ENCODE results near the gene NAA60. TPM values are rescaled to one million over a fixed set of nuclear protein-coding genes. Genes with fewer than 3 reads are reported as not detected.

NAA60 gene
- total RNA-seq, 1 experiment from 2014 or later: 63.4 TPM

DNA sequence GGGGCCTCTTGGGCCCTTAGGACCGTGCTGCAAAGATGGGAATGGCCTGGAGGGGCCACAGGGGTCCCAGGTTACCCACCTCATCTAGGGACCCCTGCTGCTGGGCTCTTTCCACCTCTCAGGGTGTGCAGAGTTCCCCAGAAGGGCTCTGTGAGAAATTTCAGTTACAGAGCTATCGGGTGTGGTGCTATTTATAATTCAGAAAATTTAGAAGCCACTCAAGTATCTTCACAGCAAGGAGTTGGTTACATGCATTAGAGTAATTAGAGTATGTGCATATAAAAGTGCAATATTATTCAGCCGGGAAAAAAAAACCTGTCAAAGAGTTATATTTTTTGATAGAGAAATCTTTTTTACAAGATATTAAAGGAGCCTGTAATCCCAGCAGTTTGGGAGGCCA lies 32.9 kb downstream of the NAA60 start:
- H3K4me1 Mint-ChIP-seq (ENCODE audit: low read depth, unreplicated experiment): no peaks in the 10 kb centered on the region
- H3K36me3 Mint-ChIP-seq (ENCODE audit: insufficient read depth, unreplicated experiment): peaks cover 56% of the 10 kb centered on the region
- CTCF ChIA-PET: no interaction called here
- TF ChIP-seq, protein P1, sequence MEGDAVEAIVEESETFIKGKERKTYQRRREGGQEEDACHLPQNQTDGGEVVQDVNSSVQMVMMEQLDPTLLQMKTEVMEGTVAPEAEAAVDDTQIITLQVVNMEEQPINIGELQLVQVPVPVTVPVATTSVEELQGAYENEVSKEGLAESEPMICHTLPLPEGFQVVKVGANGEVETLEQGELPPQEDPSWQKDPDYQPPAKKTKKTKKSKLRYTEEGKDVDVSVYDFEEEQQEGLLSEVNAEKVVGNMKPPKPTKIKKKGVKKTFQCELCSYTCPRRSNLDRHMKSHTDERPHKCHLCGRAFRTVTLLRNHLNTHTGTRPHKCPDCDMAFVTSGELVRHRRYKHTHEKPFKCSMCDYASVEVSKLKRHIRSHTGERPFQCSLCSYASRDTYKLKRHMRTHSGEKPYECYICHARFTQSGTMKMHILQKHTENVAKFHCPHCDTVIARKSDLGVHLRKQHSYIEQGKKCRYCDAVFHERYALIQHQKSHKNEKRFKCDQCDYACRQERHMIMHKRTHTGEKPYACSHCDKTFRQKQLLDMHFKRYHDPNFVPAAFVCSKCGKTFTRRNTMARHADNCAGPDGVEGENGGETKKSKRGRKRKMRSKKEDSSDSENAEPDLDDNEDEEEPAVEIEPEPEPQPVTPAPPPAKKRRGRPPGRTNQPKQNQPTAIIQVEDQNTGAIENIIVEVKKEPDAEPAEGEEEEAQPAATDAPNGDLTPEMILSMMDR (IDR thresholded peaks at IDR 0.05; ENCODE audit: unreplicated experiment): no peak
- H3K9me3 Mint-ChIP-seq (ENCODE audit: low read depth, unreplicated experiment): no peaks in the 10 kb centered on the region
- no peak overlapping the region for H3K4me3 Mint-ChIP-seq (ENCODE audit: low read depth, unreplicated experiment)
- no peak overlapping the region for H3K27ac Mint-ChIP-seq (ENCODE audit: unreplicated experiment)
- intact Hi-C loops (cut with micrococcal nuclease; ENCODE audit: unreplicated experiment): no loop called here
- no TSS peak for BruUV-seq (replicated peaks)
- H3K27me3 Mint-ChIP-seq (ENCODE audit: unreplicated experiment): no peaks in the 10 kb centered on the region
- DNase-seq: no peak

DNA sequence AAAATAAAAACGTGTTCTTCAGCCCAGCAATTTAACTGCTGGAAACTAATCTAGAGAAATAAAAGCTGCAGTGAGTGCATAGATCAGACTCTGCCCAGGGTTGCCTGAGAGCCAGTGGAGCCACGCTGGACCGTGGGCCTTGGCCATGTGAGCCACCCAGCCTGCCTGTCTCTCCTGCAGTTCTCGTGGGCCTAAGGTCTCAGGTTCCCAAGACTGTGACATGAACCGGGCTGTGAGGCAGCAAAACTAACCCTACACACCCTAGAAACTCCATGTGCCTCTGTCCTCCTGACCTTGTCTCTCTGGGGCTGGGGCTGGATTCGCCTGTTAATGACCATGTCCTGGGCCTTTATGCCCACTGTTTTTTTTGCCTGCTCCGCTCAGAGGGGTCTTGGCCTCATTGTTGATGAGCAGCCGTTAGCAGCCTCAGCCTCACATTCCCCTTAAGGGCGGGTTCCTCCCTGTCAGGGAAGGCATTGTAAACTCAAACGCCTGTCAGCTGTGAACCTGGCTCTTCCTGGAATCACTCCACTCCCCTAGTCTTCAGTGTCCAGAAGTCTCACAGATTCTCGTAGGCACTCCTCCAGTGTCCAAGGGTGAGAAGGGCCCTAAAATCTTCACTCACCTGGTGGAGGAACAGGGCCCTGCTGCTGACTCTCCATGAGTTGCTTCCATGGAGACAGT lies 34.9 kb downstream of the NAA60 start:
- TF ChIP-seq, protein P1 (IDR thresholded peaks at IDR 0.05; ENCODE audit: unreplicated experiment): no peak
- CTCF ChIA-PET: no interaction called here
- intact Hi-C loops (cut with micrococcal nuclease; ENCODE audit: unreplicated experiment): no loop called here
- DNase-seq: no peak
- no peak overlapping the region for H3K27ac Mint-ChIP-seq (ENCODE audit: unreplicated experiment)
- H3K9me3 Mint-ChIP-seq (ENCODE audit: low read depth, unreplicated experiment): no peaks in the 10 kb centered on the region
- H3K4me3 Mint-ChIP-seq (ENCODE audit: low read depth, unreplicated experiment): no peak overlapping the region
- no peaks in the 10 kb centered on the region for H3K27me3 Mint-ChIP-seq (ENCODE audit: unreplicated experiment)
- no peaks in the 10 kb centered on the region for H3K4me1 Mint-ChIP-seq (ENCODE audit: low read depth, unreplicated experiment)
- no TSS peak for BruUV-seq (replicated peaks)
- H3K36me3 Mint-ChIP-seq (ENCODE audit: insufficient read depth, unreplicated experiment): peaks cover 59% of the 10 kb centered on the region

DNA sequence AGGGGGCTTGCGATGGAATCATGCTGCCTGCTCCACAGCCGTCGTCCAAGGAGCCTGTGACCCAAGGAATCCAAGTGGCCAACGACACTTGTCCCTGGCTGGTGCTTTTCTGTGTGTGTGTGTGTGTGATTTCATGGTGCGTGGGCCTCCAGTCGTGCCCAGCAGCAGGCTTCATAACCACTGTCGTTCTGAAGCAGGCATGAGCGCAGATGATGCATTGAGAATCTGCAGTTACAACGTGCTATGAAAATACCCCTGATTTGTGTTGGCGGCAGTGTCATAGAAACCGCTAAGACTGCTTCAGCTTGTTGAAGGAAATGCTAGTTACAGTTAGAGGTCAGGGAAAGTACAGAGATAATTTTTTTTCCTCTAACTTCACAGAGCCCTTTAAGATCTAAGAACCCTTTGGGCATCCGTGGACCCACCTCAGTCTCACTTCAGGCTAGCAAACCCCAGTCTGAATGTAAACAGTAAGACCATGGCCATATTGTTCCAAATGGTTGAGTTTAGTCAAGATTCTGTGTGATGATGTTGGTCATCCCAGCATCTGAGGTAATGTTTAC lies 36.3 kb downstream of the NAA60 start:
- no peaks in the 10 kb centered on the region for H3K4me1 Mint-ChIP-seq (ENCODE audit: low read depth, unreplicated experiment)
- no peak for DNase-seq
- BruUV-seq (replicated peaks): no TSS peak
- TF ChIP-seq, protein P1 (IDR thresholded peaks at IDR 0.05; ENCODE audit: unreplicated experiment): no peak
- peaks cover 59% of the 10 kb centered on the region for H3K36me3 Mint-ChIP-seq (ENCODE audit: insufficient read depth, unreplicated experiment)
- intact Hi-C loops (cut with micrococcal nuclease; ENCODE audit: unreplicated experiment): no loop called here
- H3K9me3 Mint-ChIP-seq (ENCODE audit: low read depth, unreplicated experiment): no peaks in the 10 kb centered on the region
- CTCF ChIA-PET: interaction anchor here (0.7 kb wide), 1 partner anchor 83 kb away, joined by 4 read pairs; no protein-coding TSS in a partner anchor
- no peak overlapping the region for H3K4me3 Mint-ChIP-seq (ENCODE audit: low read depth, unreplicated experiment)
- no peaks in the 10 kb centered on the region for H3K27me3 Mint-ChIP-seq (ENCODE audit: unreplicated experiment)
- no peak overlapping the region for H3K27ac Mint-ChIP-seq (ENCODE audit: unreplicated experiment)

DNA sequence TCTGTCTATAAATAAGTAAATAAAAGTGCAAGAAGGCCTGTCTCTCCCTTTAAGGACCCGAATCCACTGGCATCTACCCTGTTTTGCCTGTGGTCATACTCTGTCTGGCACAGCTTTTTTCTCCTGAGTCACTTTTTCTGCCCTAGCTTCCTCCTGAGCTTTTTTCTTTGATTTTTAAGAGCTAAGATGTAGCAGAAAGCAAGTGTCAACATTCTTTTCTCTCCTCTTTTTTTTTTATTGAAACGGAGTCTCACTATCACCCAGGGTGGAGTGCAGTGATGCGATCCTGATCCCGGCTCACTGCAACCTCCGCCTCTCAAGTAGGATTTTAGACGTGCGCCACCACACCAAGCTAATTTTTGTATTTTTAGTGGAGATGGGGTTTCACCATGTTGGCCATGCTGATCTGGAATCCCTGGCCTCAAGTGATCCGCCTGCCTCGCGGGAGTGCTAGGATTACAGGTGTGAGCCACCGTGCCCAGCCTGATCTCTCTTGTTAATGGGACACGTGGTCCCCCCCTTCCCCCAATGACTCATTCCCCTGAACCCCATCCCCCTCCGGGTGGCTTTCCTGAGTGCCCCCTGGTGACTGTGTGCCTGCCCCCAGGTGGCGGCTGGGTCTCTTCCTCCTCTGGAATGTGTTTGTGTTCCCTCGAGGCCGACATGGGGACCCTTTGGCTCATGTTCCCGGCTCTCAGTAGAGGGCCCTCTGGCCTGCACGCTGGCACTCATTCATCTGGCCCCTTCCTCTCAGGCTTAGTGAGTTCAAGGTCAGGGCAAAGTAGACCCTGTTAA lies 37.6 kb downstream of the NAA60 start:
- no peaks in the 10 kb centered on the region for H3K4me1 Mint-ChIP-seq (ENCODE audit: low read depth, unreplicated experiment)
- no peaks in the 10 kb centered on the region for H3K9me3 Mint-ChIP-seq (ENCODE audit: low read depth, unreplicated experiment)
- H3K4me3 Mint-ChIP-seq (ENCODE audit: low read depth, unreplicated experiment): no peak overlapping the region
- no peak overlapping the region for H3K27ac Mint-ChIP-seq (ENCODE audit: unreplicated experiment)
- H3K36me3 Mint-ChIP-seq (ENCODE audit: insufficient read depth, unreplicated experiment): peaks cover 56% of the 10 kb centered on the region
- intact Hi-C loops (cut with micrococcal nuclease; ENCODE audit: unreplicated experiment): no loop called here
- H3K27me3 Mint-ChIP-seq (ENCODE audit: unreplicated experiment): no peaks in the 10 kb centered on the region
- no peak for DNase-seq
- CTCF ChIA-PET: no interaction called here
- BruUV-seq (replicated peaks): no TSS peak
- TF ChIP-seq, protein P1 (IDR thresholded peaks at IDR 0.05; ENCODE audit: unreplicated experiment): no peak

Measured in Calu3 (cell line).